Prostate gland (tissue), 2 donors: Measurements from ENCODE around the gene TANC1.

Experiments
- POLR2AphosphoS5 ChIP-seq: sonication (generic); formaldehyde crosslinking; IDR thresholded peaks from one replicate; pipeline ENCODE4 v1.6.1; 2017; ENCODE audit warnings: antibody characterized with exemption
- TF ChIP-seq, protein P1 (sequence below), 4 experiments: fragments of 200-600 bp in 2 of 4; fragments of 450-650 bp in 2 of 4; sonication (generic) in 2 of 4; IDR thresholded peaks; 1 replicate in 3 of 4; 2 replicates in 1 of 4; pipeline ENCODE4 v1.5.1; 2016 to 2019; ENCODE audit warnings: antibody characterized with exemption in 4 of 4, mild to moderate bottlenecking in 2 of 4, moderate library complexity in 2 of 4

DNA sequence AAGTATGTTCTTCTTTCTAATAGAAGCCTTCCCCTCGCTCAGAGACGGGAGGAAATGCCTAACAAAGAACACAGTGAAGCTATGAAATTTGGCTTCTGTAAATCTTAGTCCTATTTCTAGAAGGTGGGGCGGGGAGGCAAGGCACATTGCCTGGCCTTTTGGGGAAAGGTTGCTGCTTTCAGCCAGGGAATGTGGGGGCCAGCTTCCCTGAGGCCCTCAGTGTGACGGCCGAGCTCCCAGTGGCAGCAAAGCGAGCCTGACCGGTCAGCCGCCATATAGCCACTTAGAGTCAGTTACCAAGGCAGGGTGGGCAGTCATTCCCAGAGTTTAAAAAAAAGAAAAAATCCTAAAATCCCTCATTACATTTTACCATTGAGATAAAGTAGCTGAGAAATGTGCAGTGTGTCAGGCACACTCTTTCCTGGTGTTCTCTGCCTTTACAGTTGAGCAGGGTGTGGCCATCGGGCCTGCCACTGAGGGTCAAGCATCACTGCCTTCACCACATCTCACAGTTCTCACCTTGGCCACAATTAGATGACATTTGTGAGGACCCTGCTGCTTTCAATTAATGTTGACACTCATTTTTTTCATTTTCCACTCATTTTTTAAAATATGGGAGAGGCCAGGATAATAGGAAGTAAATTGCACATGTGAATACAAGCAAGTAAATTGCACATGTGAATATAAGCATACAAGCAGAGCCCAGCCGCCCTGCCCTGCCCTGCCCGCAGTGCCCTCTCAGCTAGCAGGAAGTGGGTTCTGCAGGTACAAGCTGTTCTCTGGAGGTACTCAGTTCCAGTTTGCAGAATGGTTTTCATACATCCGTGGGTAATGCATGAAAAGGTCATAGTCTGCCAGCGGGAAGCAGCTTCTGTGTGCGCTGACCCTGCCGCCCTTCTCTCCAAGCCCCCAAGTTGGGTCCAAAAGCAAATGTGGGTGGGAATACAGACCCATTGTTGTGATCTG is 241.2 kb downstream of the TANC1 start:
- TF ChIP-seq, protein P1, sequence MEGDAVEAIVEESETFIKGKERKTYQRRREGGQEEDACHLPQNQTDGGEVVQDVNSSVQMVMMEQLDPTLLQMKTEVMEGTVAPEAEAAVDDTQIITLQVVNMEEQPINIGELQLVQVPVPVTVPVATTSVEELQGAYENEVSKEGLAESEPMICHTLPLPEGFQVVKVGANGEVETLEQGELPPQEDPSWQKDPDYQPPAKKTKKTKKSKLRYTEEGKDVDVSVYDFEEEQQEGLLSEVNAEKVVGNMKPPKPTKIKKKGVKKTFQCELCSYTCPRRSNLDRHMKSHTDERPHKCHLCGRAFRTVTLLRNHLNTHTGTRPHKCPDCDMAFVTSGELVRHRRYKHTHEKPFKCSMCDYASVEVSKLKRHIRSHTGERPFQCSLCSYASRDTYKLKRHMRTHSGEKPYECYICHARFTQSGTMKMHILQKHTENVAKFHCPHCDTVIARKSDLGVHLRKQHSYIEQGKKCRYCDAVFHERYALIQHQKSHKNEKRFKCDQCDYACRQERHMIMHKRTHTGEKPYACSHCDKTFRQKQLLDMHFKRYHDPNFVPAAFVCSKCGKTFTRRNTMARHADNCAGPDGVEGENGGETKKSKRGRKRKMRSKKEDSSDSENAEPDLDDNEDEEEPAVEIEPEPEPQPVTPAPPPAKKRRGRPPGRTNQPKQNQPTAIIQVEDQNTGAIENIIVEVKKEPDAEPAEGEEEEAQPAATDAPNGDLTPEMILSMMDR (IDR thresholded peaks at IDR 0.05): no peak
- peak; percentile 18 for TF ChIP-seq POLR2AphosphoS5
